Right lobe of liver (tissue), 4 donors: Measurements from ENCODE around the gene EML6.

Experiments
- CTCF ChIP-seq, 4 donors: fragments of 200-600 bp in 3 of 4; fragments of 450-650 bp in 1 of 4; IDR thresholded peaks; one replicate each; pipeline versions ENCODE4 v1.5.1 to v1.8.0; 2016 to 2022; ENCODE audit warnings: antibody characterized with exemption in 4 of 4, mild to moderate bottlenecking in 2 of 4
- POLR2A ChIP-seq: fragments of 450-650 bp; IDR thresholded peaks from one replicate; pipeline ENCODE4 v1.6.1; 2017; ENCODE audit warnings: antibody characterized with exemption, mild to moderate bottlenecking
- donor health status: DM: no; HTN: no; CAD: no.
- donor health status: DM: no; HTN: no; CAD: no.
- donor health status: DM: no; HTN: yes; CAD: no.

- TF ChIP-seq CTCF (IDR thresholded peaks at IDR 0.05) (no peak), POLR2A (no peak)
Observed at GRCh38 chr2:54954158-54954557, 230.7 kb downstream of the EML6 start.
